Gastroesophageal sphincter (tissue), 3 donors: ENCODE results near the gene PMEL.

ENCODE experiments used
- EP300 ChIP-seq: sonication (generic); formaldehyde crosslinking; IDR thresholded peaks from one replicate; pipeline ENCODE4 v1.6.1; 2017; ENCODE audit warnings: antibody characterized with exemption, mild to moderate bottlenecking
- POLR2A ChIP-seq, 2 donors: fragments of 450-650 bp; IDR thresholded peaks; one replicate each; pipeline ENCODE4 v1.6.1; 2017; ENCODE audit warnings: antibody characterized with exemption in 2 of 2, mild to moderate bottlenecking in 2 of 2, moderate library complexity in 1 of 2
- POLR2AphosphoS5 ChIP-seq: sonication (generic); formaldehyde crosslinking; IDR thresholded peaks from one replicate; pipeline ENCODE4 v1.6.1; 2017; ENCODE audit warnings: antibody characterized with exemption
- TF ChIP-seq, protein P1 (sequence below), 4 experiments: fragments of 200-600 bp in 2 of 4; fragments of 450-650 bp in 2 of 4; sonication (generic) in 1 of 4; IDR thresholded peaks; one replicate each; pipeline ENCODE4 v1.5.1; 2017 to 2019; ENCODE audit warnings: antibody characterized with exemption in 4 of 4, mild to moderate bottlenecking in 2 of 4, moderate library complexity in 2 of 4

DNA sequence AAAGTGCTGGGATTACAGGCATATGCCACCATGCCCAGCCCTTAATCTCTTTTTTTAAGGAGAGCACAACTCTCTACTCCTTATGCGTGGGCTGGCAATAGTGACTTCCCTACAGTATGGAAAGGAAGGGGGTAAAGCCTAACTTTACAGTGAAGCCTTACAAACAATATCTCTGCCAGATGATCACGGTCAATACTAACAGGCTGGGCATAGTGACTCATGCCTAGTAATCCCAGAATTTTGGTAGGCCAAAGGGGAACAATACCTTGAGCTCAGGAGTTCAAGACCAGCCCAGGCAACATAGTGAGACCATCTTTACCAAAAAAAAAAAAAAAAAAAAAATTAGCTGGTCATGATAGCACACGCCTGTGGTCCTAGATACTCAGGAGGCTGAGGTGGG, 43.7 kb downstream of the PMEL start:
- TF ChIP-seq POLR2A (IDR thresholded peaks at IDR 0.05) (no peak), EP300 (no peak), POLR2AphosphoS5 (no peak)
- TF ChIP-seq, protein P1, sequence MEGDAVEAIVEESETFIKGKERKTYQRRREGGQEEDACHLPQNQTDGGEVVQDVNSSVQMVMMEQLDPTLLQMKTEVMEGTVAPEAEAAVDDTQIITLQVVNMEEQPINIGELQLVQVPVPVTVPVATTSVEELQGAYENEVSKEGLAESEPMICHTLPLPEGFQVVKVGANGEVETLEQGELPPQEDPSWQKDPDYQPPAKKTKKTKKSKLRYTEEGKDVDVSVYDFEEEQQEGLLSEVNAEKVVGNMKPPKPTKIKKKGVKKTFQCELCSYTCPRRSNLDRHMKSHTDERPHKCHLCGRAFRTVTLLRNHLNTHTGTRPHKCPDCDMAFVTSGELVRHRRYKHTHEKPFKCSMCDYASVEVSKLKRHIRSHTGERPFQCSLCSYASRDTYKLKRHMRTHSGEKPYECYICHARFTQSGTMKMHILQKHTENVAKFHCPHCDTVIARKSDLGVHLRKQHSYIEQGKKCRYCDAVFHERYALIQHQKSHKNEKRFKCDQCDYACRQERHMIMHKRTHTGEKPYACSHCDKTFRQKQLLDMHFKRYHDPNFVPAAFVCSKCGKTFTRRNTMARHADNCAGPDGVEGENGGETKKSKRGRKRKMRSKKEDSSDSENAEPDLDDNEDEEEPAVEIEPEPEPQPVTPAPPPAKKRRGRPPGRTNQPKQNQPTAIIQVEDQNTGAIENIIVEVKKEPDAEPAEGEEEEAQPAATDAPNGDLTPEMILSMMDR (IDR thresholded peaks at IDR 0.05) = no peak
